DOHH2 (cell line): ENCODE measurements around the gene TSPAN12.
A peak's percentile ranks its signal among the peaks of the same experiment; 100 is the strongest.
"Not testable (repeated sequence)": the region's sequence is repeated elsewhere in the genome, so short reads cannot be mapped to it uniquely, and the experiment has no call there.

ENCODE experiments used
- H3F3A ChIP-seq: fragments of 200-600 bp; sonication (generic), shearing (Covaris generic); 2 replicates; pipeline ENCODE4 v1.6.0; 2016; ENCODE audit warnings: antibody characterized with exemption, mild to moderate bottlenecking; ENCODE audit not compliant: control insufficient read depth, insufficient read depth
- H3K27ac ChIP-seq: fragments of 200-600 bp; sonication (generic); 2 replicates; pipeline ENCODE4 v1.5.1; 2014; ENCODE audit warnings: low read depth, mild to moderate bottlenecking, low read length, moderate library complexity
- H3K27me3 ChIP-seq: fragments of 200-600 bp; sonication (generic); 2 replicates; pipeline ENCODE4 v1.6.1; 2014; ENCODE audit warnings: mild to moderate bottlenecking, low read length, mixed read lengths; ENCODE audit not compliant: control insufficient read depth
- H3K36me3 ChIP-seq: fragments of 200-600 bp; sonication (generic); 2 replicates; pipeline ENCODE4 v1.6.1; 2014; ENCODE audit warnings: mild to moderate bottlenecking, low read length, moderate library complexity, mixed read lengths; ENCODE audit not compliant: control insufficient read depth
- H3K4me1 ChIP-seq: fragments of 200-600 bp; sonication (generic); 2 replicates; pipeline ENCODE4 v1.6.1; 2014; ENCODE audit warnings: mild to moderate bottlenecking, low read length, mixed read lengths; ENCODE audit not compliant: control insufficient read depth
- H3K4me2 ChIP-seq: fragments of 200-600 bp; sonication (generic); 2 replicates; pipeline ENCODE4 v1.6.0; 2014; ENCODE audit warnings: mild to moderate bottlenecking, low read length, moderate library complexity
- H3K4me3 ChIP-seq: fragments of 200-600 bp; sonication (generic); 2 replicates; pipeline ENCODE4 v1.5.1; 2014; ENCODE audit warnings: mild to moderate bottlenecking, low read length, mixed read lengths
- H3K79me2 ChIP-seq: fragments of 200-600 bp; sonication (generic); 2 replicates; pipeline ENCODE4 v1.6.1; 2014; ENCODE audit warnings: mild to moderate bottlenecking, low read length, mixed read lengths; ENCODE audit not compliant: control insufficient read depth
- H3K9me2 ChIP-seq: fragments of 200-600 bp; sonication (generic); replicated peaks from 2 replicates; pipeline ENCODE4 v1.6.1; 2014; ENCODE audit warnings: mild to moderate bottlenecking, low read length, mixed read lengths; ENCODE audit not compliant: control insufficient read depth
- H3K9me3 ChIP-seq: fragments of 200-600 bp; sonication (generic); 2 replicates; pipeline ENCODE4 v1.6.1; 2014; ENCODE audit warnings: antibody characterized with exemption, low read length, mixed read lengths; ENCODE audit not compliant: control insufficient read depth, insufficient read depth
- H4K20me1 ChIP-seq: fragments of 200-600 bp; sonication (generic); 2 replicates; pipeline ENCODE4 v1.6.0; 2014; ENCODE audit warnings: low read depth, mild to moderate bottlenecking, antibody characterized with exemption, low read length, moderate library complexity; ENCODE audit not compliant: control insufficient read depth, insufficient read depth
- CTCF ChIP-seq: fragments of 200-600 bp; sonication (generic); IDR thresholded peaks from one replicate; pipeline ENCODE4 v1.5.1; 2014; ENCODE audit warnings: antibody characterized with exemption, mild to moderate bottlenecking, low read depth, low read length; ENCODE audit not compliant: poor library complexity, severe bottlenecking
- EZH2phosphoT487 ChIP-seq: fragments of 200-600 bp; sonication (generic); IDR thresholded peaks from 2 replicates; pipeline ENCODE4 v1.6.1; 2017; ENCODE audit warnings: borderline replicate concordance, mild to moderate bottlenecking, antibody characterized with exemption, low read length, moderate library complexity, mixed read lengths

TSPAN12 gene

GRCh38 chr7:120792091-120792860 lies 65.7 kb downstream of the TSPAN12 start:
- no peaks in the 10 kb centered on the region for H4K20me1 ChIP-seq
- no peak overlapping the region for H3K4me2 ChIP-seq
- H3K79me2 ChIP-seq: no peaks in the 10 kb centered on the region
- no peaks in the 10 kb centered on the region for H3K4me1 ChIP-seq
- H3K9me2 ChIP-seq: no peaks in the 10 kb centered on the region
- H3K27me3 ChIP-seq: no peaks in the 10 kb centered on the region
- H3K4me3 ChIP-seq: no peak overlapping the region
- TF ChIP-seq EZH2phosphoT487 (no peak), CTCF (peak; percentile 99)
- no peaks in the 10 kb centered on the region for H3K36me3 ChIP-seq
- H3F3A ChIP-seq: no peaks in the 10 kb centered on the region
- no peak overlapping the region for H3K27ac ChIP-seq
- H3K9me3 ChIP-seq: no peaks in the 10 kb centered on the region

GRCh38 chr7:120785095-120785494 lies 72.8 kb downstream of the TSPAN12 start:
- no peaks in the 10 kb centered on the region for H3K36me3 ChIP-seq
- H3K79me2 ChIP-seq: no peaks in the 10 kb centered on the region
- H3K27ac ChIP-seq: no peak overlapping the region
- H3K9me2 ChIP-seq: no peaks in the 10 kb centered on the region
- H3K27me3 ChIP-seq: peaks cover 4% of the 10 kb centered on the region
- H3K4me2 ChIP-seq: no peak overlapping the region
- no peaks in the 10 kb centered on the region for H3K9me3 ChIP-seq
- TF ChIP-seq CTCF: no peak
- no peak for TF ChIP-seq EZH2phosphoT487
- H3K4me1 ChIP-seq: no peaks in the 10 kb centered on the region
- H3K4me3 ChIP-seq: no peak overlapping the region
- H3F3A ChIP-seq: no peaks in the 10 kb centered on the region
- no peaks in the 10 kb centered on the region for H4K20me1 ChIP-seq

GRCh38 chr7:120783721-120784120 lies 74.2 kb downstream of the TSPAN12 start:
- no peaks in the 10 kb centered on the region for H3K9me2 ChIP-seq
- TF ChIP-seq CTCF: no peak
- no peak for TF ChIP-seq EZH2phosphoT487
- H3F3A ChIP-seq: no peaks in the 10 kb centered on the region

DNA sequence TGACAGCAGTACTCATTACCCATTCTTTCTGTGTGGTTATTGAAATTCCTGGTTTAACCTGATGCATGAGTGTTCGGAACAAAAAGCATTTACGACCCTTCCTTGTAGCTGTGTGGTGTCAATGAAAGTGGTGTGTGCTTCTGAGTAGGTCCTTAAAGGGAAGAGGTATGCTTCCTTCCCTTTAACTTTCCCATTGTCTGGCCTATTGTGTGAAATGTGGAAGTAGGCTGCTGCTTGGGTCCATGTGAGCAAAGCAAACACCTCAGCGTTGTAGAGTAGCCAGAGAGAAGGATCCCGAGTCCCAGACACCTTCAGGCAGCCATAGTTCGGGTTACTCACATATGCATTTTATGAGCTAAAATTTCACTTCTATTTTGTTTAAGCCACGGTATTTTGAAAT lies 74.7 kb downstream of the TSPAN12 start:
- no peak for TF ChIP-seq CTCF
- TF ChIP-seq EZH2phosphoT487: no peak
- H3F3A ChIP-seq: no peaks in the 10 kb centered on the region
- no peaks in the 10 kb centered on the region for H3K79me2 ChIP-seq
- H3K27ac ChIP-seq: no peak overlapping the region
- peaks cover 4% of the 10 kb centered on the region for H3K27me3 ChIP-seq
- H3K4me1 ChIP-seq: no peaks in the 10 kb centered on the region
- H3K9me3 ChIP-seq: no peaks in the 10 kb centered on the region
- no peaks in the 10 kb centered on the region for H3K9me2 ChIP-seq
- H4K20me1 ChIP-seq: no peaks in the 10 kb centered on the region
- H3K4me2 ChIP-seq: no peak overlapping the region
- H3K36me3 ChIP-seq: no peaks in the 10 kb centered on the region
- no peak overlapping the region for H3K4me3 ChIP-seq

More at GRCh38 chr7:120783721-120784120, 74.2 kb downstream of the TSPAN12 start:
- peaks cover 4% of the 10 kb centered on the region for H3K27me3 ChIP-seq
- H3K79me2 ChIP-seq: no peaks in the 10 kb centered on the region
- no peaks in the 10 kb centered on the region for H3K9me3 ChIP-seq
- no peak overlapping the region for H3K4me3 ChIP-seq
- H3K36me3 ChIP-seq: no peaks in the 10 kb centered on the region
- no peak overlapping the region for H3K27ac ChIP-seq
- H4K20me1 ChIP-seq: no peaks in the 10 kb centered on the region
- no peaks in the 10 kb centered on the region for H3K4me1 ChIP-seq
- no peak overlapping the region for H3K4me2 ChIP-seq

- not testable (repeated sequence) for H3K27ac ChIP-seq, H3K27me3 ChIP-seq, H3K9me3 ChIP-seq, H3K9me2 ChIP-seq, H3K4me3 ChIP-seq, H3K4me2 ChIP-seq, H3K4me1 ChIP-seq, H3K79me2 ChIP-seq, H3F3A ChIP-seq, H3K36me3 ChIP-seq, H4K20me1 ChIP-seq
Measured at GRCh38 chr7:120781924-120782323, 76.0 kb downstream of the TSPAN12 start.
